ENCODE results near the gene SLC10A7. TPM values are rescaled to one million over a fixed set of nuclear protein-coding genes. Genes with fewer than 3 reads are reported as not detected.

Gene SLC10A7
- total and polyA plus RNA-seq, 2 of the 8 experiments (the other 6 are each of a cell fraction or from before 2014, with no cell fraction given): 2.5 to 2.9 TPM

- DNase-seq (ENCODE audit: low read depth in 1 of 2, low spot score in 2 of 2): no peak
Measured at GRCh38 chr4:146415829-146416228, 105.9 kb downstream of the SLC10A7 start.

More at GRCh38 chr4:146415829-146416228, 105.9 kb downstream of the SLC10A7 start:
- Histone ChIP-seq H4K8ac (ENCODE audit: extremely low read depth, insufficient read depth, low read length) (no peak overlapping the region), H2BK12ac (ENCODE audit: low read depth, low read length) (no peak overlapping the region), H3K79me2 (ENCODE audit: control insufficient read depth in 1 of 2, insufficient read depth in 2 of 2, low read length in 2 of 2) (no peaks in the 10 kb centered on the region), H3K9ac (replicated peaks in 1 of 4; ENCODE audit: extremely low read depth in 1 of 4, low read depth in 3 of 4, low read length in 3 of 4) (no peak overlapping the region), H3K27ac (ENCODE audit: low read depth, low read length) (no peak overlapping the region), H2BK20ac (ENCODE audit: low read length) (no peak overlapping the region), H3K79me1 (ENCODE audit: low read depth, low read length) (no peaks in the 10 kb centered on the region), H2BK15ac (ENCODE audit: low read length) (no peak overlapping the region), H4K91ac (replicated peaks; ENCODE audit: insufficient read length, low read length) (no peak overlapping the region), H2AK5ac (ENCODE audit: low read depth, low read length) (no peak overlapping the region), H2BK5ac (ENCODE audit: low read depth, low read length) (no peak overlapping the region), H3K14ac (ENCODE audit: insufficient read length) (no peak overlapping the region), H3K4ac (replicated peaks; ENCODE audit: insufficient read length, low read depth, low read length) (no peak overlapping the region), H4K5ac (ENCODE audit: insufficient read length, low read depth, low read length) (no peak overlapping the region), H3K23ac (ENCODE audit: insufficient read length) (peak overlapping the region; percentile 70), H3K18ac (ENCODE audit: extremely low read depth, low read length) (no peak overlapping the region), H3K56ac (replicated peaks; ENCODE audit: insufficient read length, low read depth, low read length) (no peak overlapping the region), H3K4me1 (replicated peaks in 1 of 4; ENCODE audit: control insufficient read depth in 3 of 4, insufficient read depth in 4 of 4, low read length in 3 of 4) (no peaks in the 10 kb centered on the region), H3K36me3 (ENCODE audit: control insufficient read depth in 2 of 4, insufficient read depth in 4 of 4, low read length in 3 of 4) (no peaks in the 10 kb centered on the region), H3K23me2 (ENCODE audit: low read depth, low read length) (no peaks in the 10 kb centered on the region), H2BK120ac (replicated peaks; ENCODE audit: low read depth, low read length) (no peak overlapping the region), H3K4me3 (ENCODE audit: extremely low read depth in 1 of 4, insufficient read depth in 2 of 4, low read depth in 3 of 4, low read length in 4 of 4) (no peak overlapping the region), H3K9me3 (ENCODE audit: insufficient read depth in 2 of 2, low read depth in 1 of 2, low read length in 1 of 2) (no peaks in the 10 kb centered on the region), H2AFZ (ENCODE audit: low read length) (no peak overlapping the region), H4K20me1 (replicated peaks in 1 of 2; ENCODE audit: control insufficient read depth in 1 of 2, insufficient read depth in 2 of 2, low read length in 2 of 2) (no peaks in the 10 kb centered on the region), H3K27me3 (replicated peaks in 1 of 4; ENCODE audit: control insufficient read depth in 3 of 4, extremely low read depth in 1 of 4, insufficient read depth in 3 of 4, low read length in 3 of 4) (no peaks in the 10 kb centered on the region), H3K4me2 (ENCODE audit: insufficient read depth in 1 of 2, low read depth in 2 of 2, low read length in 2 of 2) (no peak overlapping the region)
- FAIRE-seq: no peak
- TF ChIP-seq POU5F1 (IDR thresholded peaks at IDR 0.05; ENCODE audit: low read depth, low read length) (no peak), ATF3 (IDR thresholded peaks at IDR 0.05; ENCODE audit: insufficient read depth, low read depth, low read length) (no peak), FOSL1 (IDR thresholded peaks at IDR 0.05; ENCODE audit: insufficient read depth, low read depth, low read length) (no peak), ATF2 (IDR thresholded peaks at IDR 0.05; ENCODE audit: low read length) (no peak), SP2 (IDR thresholded peaks at IDR 0.05; ENCODE audit: low read length) (no peak)
- WGBS, 2 experiments (ENCODE audit: extremely low coverage in 1 of 2, insufficient coverage in 1 of 2, insufficient read length in 1 of 2, insufficient replicate concordance in 2 of 2, low coverage in 1 of 2, low lambda C conversion rate in 2 of 2, missing lambda C conversion rate in 1 of 2): 81% methylated on average over 1 of the region's 1 CpG; no CpG with 5 or more reads in 1 of the 2 experiments
- ChIA-PET POLR2A (ENCODE audit: partially characterized antibody) (no interaction called here), CTCF (ENCODE audit: partially characterized antibody) (no interaction called here)
